ENCODE measurements around the gene TNIK.

GRCh38 chr3:171491361-171491760, 31.2 kb upstream of the TNIK start:
- TF ChIP-seq CTCF (IDR thresholded peaks at IDR 0.05; ENCODE audit: low read depth, low read length, poor library complexity, severe bottlenecking) (no peak), EZH2phosphoT487 (IDR thresholded peaks at IDR 0.05; ENCODE audit: borderline replicate concordance, low read length) (no peak)

Data from DOHH2 (cell line).